Naive thymus-derived CD4-positive, alpha-beta T cell (primary cell): ENCODE measurements around the gene MEI4. TPM values are rescaled to one million over a fixed set of nuclear protein-coding genes. Genes with fewer than 3 reads are reported as not detected.

Experiments used
- ATAC-seq: fragments of 150-1000 bp; cut with Tn5 transposase; 2 replicates; pipeline ENCODE4 v1.10.0; 2021; ENCODE audit warnings: mild to moderate bottlenecking, moderate library complexity
- CTCF ChIA-PET: fragments of 350-600 bp; sonication (Branson Sonifier 250); formaldehyde crosslinking; loops from one replicate; lab custom pipeline; 2021; ENCODE audit warnings: antibody characterized with exemption; lab: Charles Lee
- POLR2A ChIA-PET: fragments of 350-600 bp; sonication (Branson Sonifier 250); formaldehyde crosslinking; loops from one replicate; lab custom pipeline; 2021; ENCODE audit warnings: antibody characterized with exemption, inconsistent platforms; lab: Charles Lee
- DNase-seq, 9 donors: peaks; one replicate each; pipeline versions ENCODE4 v3.0.0 to v3.0.0-alpha.2; 2020 to 2022; ENCODE audit warnings: mixed read lengths in 1 of 9
- H3K27ac ChIP-seq: one replicate; pipeline ENCODE4 v1.7.0; 2013; ENCODE audit warnings: mild to moderate bottlenecking, low read depth, low read length, moderate library complexity
- H3K27me3 ChIP-seq, 2 donors: one replicate each; pipeline ENCODE4 v1.7.0; 2013; ENCODE audit warnings: low read length in 2 of 2, mild to moderate bottlenecking in 2 of 2, moderate library complexity in 2 of 2; ENCODE audit not compliant: control insufficient read depth in 2 of 2, insufficient read depth in 2 of 2
- H3K36me3 ChIP-seq, 3 experiments: 1 replicate in 2 of 3; 2 replicates in 1 of 3; pipeline ENCODE4 v1.7.0; 2013; ENCODE audit warnings: low read length in 3 of 3, mild to moderate bottlenecking in 3 of 3, moderate library complexity in 1 of 3; ENCODE audit not compliant: insufficient read depth in 3 of 3, control insufficient read depth in 2 of 3
- H3K4me1 ChIP-seq, 2 donors: one replicate each; pipeline ENCODE4 v1.7.0; 2013; ENCODE audit warnings: low read length in 2 of 2, mild to moderate bottlenecking in 2 of 2, moderate library complexity in 1 of 2; ENCODE audit not compliant: control insufficient read depth in 2 of 2, insufficient read depth in 2 of 2
- H3K4me3 ChIP-seq: 2 replicates; pipeline ENCODE4 v1.7.0; 2013; ENCODE audit warnings: mild to moderate bottlenecking, low read length
- H3K9me3 ChIP-seq, 3 experiments: 1 replicate in 2 of 3; 2 replicates in 1 of 3; pipeline ENCODE4 v1.7.0; 2013; ENCODE audit warnings: low read length in 3 of 3; ENCODE audit not compliant: control insufficient read depth in 2 of 3
- H3K27ac Mint-ChIP-seq, 9 donors: one replicate each; pipeline ENCODE4 v1.8.0; 2020 to 2022; ENCODE audit warnings: mixed read lengths in 9 of 9, mild to moderate bottlenecking in 8 of 9, moderate library complexity in 5 of 9, inconsistent platforms in 2 of 9
- H3K27me3 Mint-ChIP-seq, 5 donors: one replicate each; pipeline ENCODE4 v1.8.0; 2021 to 2022; ENCODE audit warnings: mixed read lengths in 5 of 5, mild to moderate bottlenecking in 1 of 5
- H3K36me3 Mint-ChIP-seq, 5 donors: one replicate each; pipeline ENCODE4 v1.8.0; 2020 to 2022; ENCODE audit warnings: mixed read lengths in 5 of 5, mild to moderate bottlenecking in 3 of 5, inconsistent platforms in 1 of 5
- H3K4me1 Mint-ChIP-seq, 7 donors: one replicate each; pipeline ENCODE4 v1.8.0; 2020 to 2022; ENCODE audit warnings: mixed read lengths in 7 of 7, mild to moderate bottlenecking in 3 of 7, inconsistent platforms in 1 of 7
- H3K4me3 Mint-ChIP-seq, 10 donors: one replicate each; pipeline ENCODE4 v1.8.0; 2020 to 2022; ENCODE audit warnings: mild to moderate bottlenecking in 10 of 10, mixed read lengths in 10 of 10, moderate library complexity in 6 of 10, inconsistent platforms in 2 of 10
- H3K9me3 Mint-ChIP-seq, 11 donors: one replicate each; pipeline ENCODE4 v1.8.0; 2020 to 2022; ENCODE audit warnings: mixed read lengths in 11 of 11, mild to moderate bottlenecking in 4 of 11, inconsistent platforms in 1 of 11, moderate library complexity in 1 of 11
- intact Hi-C, 2 donors: fragments of 100-400 bp; cut with micrococcal nuclease; formaldehyde crosslinking; loops; one replicate each; pipeline ENCODE4 v1.15.1; 2023
- polyA plus RNA-seq, 2 donors: library from polyadenylated mRNA; unstranded; fragments of 300-500 nt; fragmentation: Illumina TruSeq; gene quantifications; one replicate each; pipeline ENCODE4 v1.2.3, GENCODE V29; 2021
- total RNA-seq, 6 experiments: library from RNA in 5 of 6; stranded (reverse) in 5 of 6; gene quantifications; 1 replicate in 5 of 6; 2 replicates in 1 of 6; pipeline ENCODE4 v1.2.3 and lab custom pipeline; 2021 to 2026

Gene MEI4
- total RNA-seq = under 1 TPM in 2 of 5 experiments, not detected in 3; 0.05 to 0.08 TPM
- not detected for polyA plus RNA-seq
- not detected for total RNA-seq (lab: John Stamatoyannopoulos, UW)

DNA sequence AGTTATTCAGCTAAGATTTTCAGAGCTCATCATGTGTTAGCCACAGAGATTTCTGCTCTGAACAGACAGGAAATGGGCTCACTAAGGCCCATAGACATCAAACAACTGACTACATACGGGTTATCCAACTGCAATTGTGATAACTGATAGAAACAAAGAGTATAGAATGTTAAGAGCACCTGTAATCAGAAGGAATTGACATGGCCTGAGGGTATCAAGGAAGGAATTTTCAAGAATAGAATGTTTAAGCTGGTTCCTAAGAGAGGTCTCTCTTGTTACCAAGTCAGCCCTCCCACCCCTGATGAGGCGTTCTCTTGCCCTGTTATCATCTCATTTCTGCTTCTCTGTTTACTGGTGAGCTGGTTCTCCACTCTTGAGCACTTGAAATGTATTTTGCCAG lies at the start of gene MEI4:
Gene MEI4 (plus strand): TSS at position 301 of the 400 bp plus-strand sequence. CDS start 37,633 bp downstream, outside the sequence.
- Histone ChIP-seq H3K36me3 (no peaks in the 10 kb centered on the region), H3K9me3 (no peaks in the 10 kb centered on the region), H3K4me3 (no peak within 1 kb of the TSS), H3K4me1 (no peaks in the 10 kb centered on the region), H3K27ac (no peak within 1 kb of the TSS), H3K27me3 (no peaks in the 10 kb centered on the region)
- ChIA-PET CTCF (no interaction called here), POLR2A (no interaction called here)
- ATAC-seq = no peak
- Mint-ChIP-seq H3K9me3 (peaks cover 2 to 23% (median 11%) of the 10 kb centered on the region in 11 donors), H3K4me1 (no peaks in the 10 kb centered on the region), H3K36me3 (peaks cover 0 to 11% (median 0%) of the 10 kb centered on the region in 5 donors), H3K27ac (no peak within 1 kb of the TSS), H3K27me3 (peaks cover 7 to 34% (median 26%) of the 10 kb centered on the region in 5 donors), H3K4me3 (no peak within 1 kb of the TSS)
- intact Hi-C loops = no loop called here
- no peak for DNase-seq

GRCh38 chr6:77604476-77604875 lies 48.4 kb upstream of the MEI4 start:
- H3K4me3 ChIP-seq = no peak overlapping the region
- H3K4me3 Mint-ChIP-seq = no peak overlapping the region
- no peaks in the 10 kb centered on the region for H3K4me1 ChIP-seq
- no peaks in the 10 kb centered on the region for H3K4me1 Mint-ChIP-seq
- ChIA-PET CTCF (no interaction called here), POLR2A (no interaction called here)
- H3K36me3 ChIP-seq = no peaks in the 10 kb centered on the region
- no peak for ATAC-seq
- intact Hi-C loops = no loop called here
- no peak for DNase-seq
- H3K27me3 ChIP-seq = no peaks in the 10 kb centered on the region
- H3K9me3 Mint-ChIP-seq = peaks cover 0 to 19% (median 8%) of the 10 kb centered on the region in 11 donors
- no peaks in the 10 kb centered on the region for H3K36me3 Mint-ChIP-seq
- no peak overlapping the region for H3K27ac Mint-ChIP-seq
- H3K9me3 ChIP-seq = no peaks in the 10 kb centered on the region
- no peaks in the 10 kb centered on the region for H3K27me3 Mint-ChIP-seq
- H3K27ac ChIP-seq = no peak overlapping the region

- CTCF ChIA-PET = no interaction called here
- H3K4me3 ChIP-seq = no peak overlapping the region
- H3K4me1 ChIP-seq = no peaks in the 10 kb centered on the region
- Mint-ChIP-seq H3K27ac (no peak overlapping the region), H3K27me3 (no peaks in the 10 kb centered on the region), H3K4me3 (no peak overlapping the region), H3K4me1 (no peaks in the 10 kb centered on the region), H3K36me3 (no peaks in the 10 kb centered on the region), H3K9me3 (peaks cover 0 to 16% (median 6%) of the 10 kb centered on the region in 11 donors)
- POLR2A ChIA-PET = no interaction called here
- no peak for ATAC-seq
- no peak overlapping the region for H3K27ac ChIP-seq
- H3K36me3 ChIP-seq = no peaks in the 10 kb centered on the region
- intact Hi-C loops = no loop called here
- no peaks in the 10 kb centered on the region for H3K9me3 ChIP-seq
- no peaks in the 10 kb centered on the region for H3K27me3 ChIP-seq
- no peak for DNase-seq
Measured at GRCh38 chr6:77607004-77607403, 45.8 kb upstream of the MEI4 start.

DNA sequence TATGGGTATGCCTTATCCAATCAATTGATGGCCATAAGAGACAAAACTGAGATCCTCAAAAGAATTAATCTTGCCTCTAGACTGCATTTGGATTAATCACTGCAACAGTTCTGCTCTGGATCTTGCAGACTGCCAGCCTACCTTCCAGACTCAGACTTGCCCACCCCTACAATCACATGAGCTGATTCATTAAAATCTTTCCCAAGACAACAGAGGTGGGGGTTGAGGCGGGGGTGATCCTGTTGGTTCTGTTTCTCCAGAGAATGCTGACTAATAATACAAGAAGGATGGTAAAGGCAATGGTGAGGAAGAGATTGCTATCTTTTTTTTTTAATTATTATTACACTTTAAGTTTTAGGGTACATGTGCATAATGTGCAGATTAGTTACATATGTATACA lies 43.7 kb upstream of the MEI4 start:
- H3K27ac ChIP-seq = no peak overlapping the region
- H3K27me3 Mint-ChIP-seq = no peaks in the 10 kb centered on the region
- H3K4me3 Mint-ChIP-seq = no peak overlapping the region
- no peak overlapping the region for H3K27ac Mint-ChIP-seq
- POLR2A ChIA-PET = no interaction called here
- no peak overlapping the region for H3K4me3 ChIP-seq
- no peaks in the 10 kb centered on the region for H3K27me3 ChIP-seq
- H3K9me3 Mint-ChIP-seq = peaks cover 0 to 13% (median 4%) of the 10 kb centered on the region in 11 donors
- no peak for DNase-seq
- intact Hi-C loops = no loop called here
- H3K36me3 Mint-ChIP-seq = no peaks in the 10 kb centered on the region
- H3K9me3 ChIP-seq = no peaks in the 10 kb centered on the region
- H3K36me3 ChIP-seq = no peaks in the 10 kb centered on the region
- ATAC-seq = no peak
- H3K4me1 ChIP-seq = no peaks in the 10 kb centered on the region
- CTCF ChIA-PET = no interaction called here
- H3K4me1 Mint-ChIP-seq = no peaks in the 10 kb centered on the region

DNA sequence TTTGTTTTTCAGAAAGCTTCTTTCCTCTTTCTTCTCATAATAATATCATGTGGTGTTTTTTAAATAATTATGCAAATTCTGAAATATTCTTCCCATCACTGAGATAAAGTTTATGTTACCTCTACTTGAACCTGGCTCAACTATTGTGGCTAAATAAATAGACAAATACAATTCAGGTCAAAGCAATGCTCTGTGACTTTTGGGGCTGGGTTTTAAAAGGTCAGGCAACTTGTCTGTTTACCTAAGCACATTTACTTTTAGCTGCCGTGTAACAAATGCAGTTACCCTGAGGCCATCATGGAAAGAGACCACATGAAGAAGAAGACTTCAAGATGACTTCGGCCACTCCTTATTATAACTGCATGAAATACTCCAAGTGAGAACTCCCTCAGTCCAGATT lies 33.7 kb upstream of the MEI4 start:
- H3K4me3 Mint-ChIP-seq = no peak overlapping the region
- no peaks in the 10 kb centered on the region for H3K27me3 ChIP-seq
- no peaks in the 10 kb centered on the region for H3K27me3 Mint-ChIP-seq
- ChIA-PET POLR2A (no interaction called here), CTCF (no interaction called here)
- H3K9me3 Mint-ChIP-seq = peaks cover 0 to 21% (median 4%) of the 10 kb centered on the region in 11 donors
- no peaks in the 10 kb centered on the region for H3K4me1 ChIP-seq
- no peak for DNase-seq
- ATAC-seq = no peak
- H3K4me1 Mint-ChIP-seq = no peaks in the 10 kb centered on the region
- no peaks in the 10 kb centered on the region for H3K9me3 ChIP-seq
- H3K36me3 ChIP-seq = no peaks in the 10 kb centered on the region
- no peak overlapping the region for H3K4me3 ChIP-seq
- H3K36me3 Mint-ChIP-seq = no peaks in the 10 kb centered on the region
- H3K27ac ChIP-seq = no peak overlapping the region
- intact Hi-C loops = no loop called here
- no peak overlapping the region for H3K27ac Mint-ChIP-seq

DNA sequence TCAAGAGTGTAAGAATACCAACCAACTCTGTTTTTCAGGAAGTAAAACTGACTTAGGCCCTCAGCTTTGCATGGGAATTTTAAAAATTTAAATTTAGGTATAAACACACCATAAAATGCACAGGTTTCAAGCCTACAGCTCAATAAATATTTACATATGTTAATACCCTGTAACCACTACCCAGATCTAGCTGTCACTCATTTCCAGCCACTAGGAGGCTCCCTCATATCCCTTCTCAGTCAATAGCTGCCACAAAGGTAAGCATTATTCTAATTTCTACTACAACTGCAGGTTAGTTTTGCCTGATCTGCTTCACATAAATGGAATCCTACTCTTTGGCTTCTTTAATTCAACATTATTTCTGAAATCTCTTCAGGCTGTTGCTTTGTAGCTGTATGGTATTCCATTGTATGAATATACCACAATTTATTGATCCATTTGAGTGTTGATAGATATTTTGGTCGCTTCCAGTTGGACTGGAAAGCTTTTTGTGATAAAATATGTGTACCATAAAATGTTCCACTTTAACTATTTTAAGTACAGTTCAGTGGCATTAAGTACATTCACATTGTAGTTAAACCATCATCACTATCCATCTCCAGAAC lies 32.5 kb upstream of the MEI4 start:
- ATAC-seq = no peak
- H3K27ac ChIP-seq = no peak overlapping the region
- H3K4me3 ChIP-seq = no peak overlapping the region
- intact Hi-C loops = no loop called here
- H3K27me3 ChIP-seq = no peaks in the 10 kb centered on the region
- no peaks in the 10 kb centered on the region for H3K36me3 ChIP-seq
- no peak for DNase-seq
- no peaks in the 10 kb centered on the region for H3K9me3 ChIP-seq
- H3K27ac Mint-ChIP-seq = no peak overlapping the region
- CTCF ChIA-PET = no interaction called here
- no peaks in the 10 kb centered on the region for H3K36me3 Mint-ChIP-seq
- H3K4me1 ChIP-seq = no peaks in the 10 kb centered on the region
- POLR2A ChIA-PET = no interaction called here
- peaks cover 0 to 21% (median 4%) of the 10 kb centered on the region in 11 donors for H3K9me3 Mint-ChIP-seq
- H3K4me3 Mint-ChIP-seq = no peak overlapping the region
- no peaks in the 10 kb centered on the region for H3K4me1 Mint-ChIP-seq
- no peaks in the 10 kb centered on the region for H3K27me3 Mint-ChIP-seq

- no peaks in the 10 kb centered on the region for H3K36me3 Mint-ChIP-seq
- no peak overlapping the region for H3K27ac Mint-ChIP-seq
- H3K4me1 Mint-ChIP-seq = no peaks in the 10 kb centered on the region
- H3K27me3 ChIP-seq = no peaks in the 10 kb centered on the region
- intact Hi-C loops = no loop called here
- CTCF ChIA-PET = no interaction called here
- H3K4me3 ChIP-seq = no peak overlapping the region
- H3K9me3 ChIP-seq = no peaks in the 10 kb centered on the region
- POLR2A ChIA-PET = no interaction called here
- ATAC-seq (no peak), DNase-seq (no peak)
- no peaks in the 10 kb centered on the region for H3K4me1 ChIP-seq
- H3K9me3 Mint-ChIP-seq = peaks cover 0 to 12% (median 6%) of the 10 kb centered on the region in 11 donors
- no peak overlapping the region for H3K4me3 Mint-ChIP-seq
- no peaks in the 10 kb centered on the region for H3K27me3 Mint-ChIP-seq
- no peaks in the 10 kb centered on the region for H3K36me3 ChIP-seq
- no peak overlapping the region for H3K27ac ChIP-seq
Measured at GRCh38 chr6:77624515-77624914, 28.3 kb upstream of the MEI4 start.
